ENCODE data around the gene RPL3. TPM values are rescaled to one million over a fixed set of nuclear protein-coding genes. Genes with fewer than 3 reads are reported as not detected.
"Not testable (repeated sequence)": the region's sequence is repeated elsewhere in the genome, so short reads cannot be mapped to it uniquely, and the experiment has no call there.

Gene RPL3
- total RNA-seq, 1 experiment from 2014 or later: 2,060 TPM

DNA sequence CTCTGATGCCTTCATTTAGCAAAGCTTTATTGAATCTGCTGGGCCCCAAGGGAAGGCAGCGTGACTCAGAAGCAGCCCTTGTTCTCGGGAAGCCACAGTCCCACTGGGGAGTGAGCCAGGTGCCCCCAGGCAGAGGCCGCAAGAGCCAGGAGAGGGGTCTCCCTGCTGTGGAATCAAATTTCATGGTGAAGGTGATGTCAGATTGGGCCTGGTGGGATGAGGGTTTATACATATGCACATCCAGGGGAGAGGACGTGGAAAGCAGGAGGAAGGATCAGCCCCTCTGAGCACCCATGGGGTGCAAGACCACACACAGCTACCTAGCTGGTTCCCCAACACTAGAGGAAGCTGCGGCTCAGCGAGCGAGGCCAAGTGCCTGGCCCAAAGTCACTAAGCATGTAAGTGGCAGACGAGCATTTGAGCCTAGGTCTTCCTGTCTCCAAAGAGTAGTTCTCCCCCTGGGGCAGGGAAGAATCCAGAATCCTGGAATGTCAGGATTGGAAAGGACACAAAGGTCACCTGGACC is 32.3 kb upstream of the RPL3 start:
- no peak for DNase-seq (ENCODE audit: low spot score)

DNA sequence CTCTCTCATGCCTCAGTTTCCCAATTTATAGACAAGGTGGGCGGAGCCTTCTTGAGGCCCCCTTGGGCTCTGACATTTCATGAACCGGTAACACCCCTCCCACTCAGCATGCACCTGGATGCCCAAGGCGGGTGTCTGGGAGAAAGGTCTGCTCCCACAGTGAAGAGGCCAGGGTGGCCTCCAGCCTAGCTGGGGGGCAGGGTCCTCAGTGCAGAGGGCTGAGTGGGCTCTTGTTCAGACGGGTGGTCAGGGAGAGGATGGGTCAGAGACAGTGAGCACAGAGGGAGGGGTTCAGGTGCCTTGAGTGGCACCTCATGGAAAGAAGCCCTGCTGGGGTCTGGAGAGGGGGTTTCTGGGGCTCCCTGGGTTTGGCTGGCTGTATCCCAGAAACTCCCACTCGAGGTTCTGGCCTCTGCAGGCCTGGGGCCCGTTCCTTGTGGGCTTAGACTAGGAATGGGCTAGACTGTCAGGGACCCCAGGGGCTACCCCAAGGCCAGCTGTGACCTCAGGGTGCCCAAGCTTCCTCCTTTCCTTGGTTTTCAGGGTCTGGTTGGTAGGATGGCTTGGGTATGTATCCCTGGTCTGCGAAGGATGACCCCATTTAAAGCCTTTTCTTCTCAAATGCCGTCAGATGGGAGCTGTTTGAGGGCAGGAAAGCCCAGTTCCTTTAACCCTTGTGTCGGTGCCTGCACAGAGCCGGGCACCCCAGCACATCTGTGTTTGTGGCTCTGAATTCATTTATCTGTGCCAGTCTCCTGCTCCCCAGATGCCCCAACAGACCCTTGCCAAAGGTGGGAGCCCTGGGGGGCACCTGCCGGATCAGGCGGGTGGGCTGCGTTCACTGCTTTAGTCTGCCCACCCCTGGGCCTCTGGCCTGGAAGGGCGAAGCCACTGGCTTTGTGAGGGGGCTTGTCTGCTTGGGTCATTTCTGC is 31.6 kb upstream of the RPL3 start:
- no peak for DNase-seq (ENCODE audit: low spot score)

DNA sequence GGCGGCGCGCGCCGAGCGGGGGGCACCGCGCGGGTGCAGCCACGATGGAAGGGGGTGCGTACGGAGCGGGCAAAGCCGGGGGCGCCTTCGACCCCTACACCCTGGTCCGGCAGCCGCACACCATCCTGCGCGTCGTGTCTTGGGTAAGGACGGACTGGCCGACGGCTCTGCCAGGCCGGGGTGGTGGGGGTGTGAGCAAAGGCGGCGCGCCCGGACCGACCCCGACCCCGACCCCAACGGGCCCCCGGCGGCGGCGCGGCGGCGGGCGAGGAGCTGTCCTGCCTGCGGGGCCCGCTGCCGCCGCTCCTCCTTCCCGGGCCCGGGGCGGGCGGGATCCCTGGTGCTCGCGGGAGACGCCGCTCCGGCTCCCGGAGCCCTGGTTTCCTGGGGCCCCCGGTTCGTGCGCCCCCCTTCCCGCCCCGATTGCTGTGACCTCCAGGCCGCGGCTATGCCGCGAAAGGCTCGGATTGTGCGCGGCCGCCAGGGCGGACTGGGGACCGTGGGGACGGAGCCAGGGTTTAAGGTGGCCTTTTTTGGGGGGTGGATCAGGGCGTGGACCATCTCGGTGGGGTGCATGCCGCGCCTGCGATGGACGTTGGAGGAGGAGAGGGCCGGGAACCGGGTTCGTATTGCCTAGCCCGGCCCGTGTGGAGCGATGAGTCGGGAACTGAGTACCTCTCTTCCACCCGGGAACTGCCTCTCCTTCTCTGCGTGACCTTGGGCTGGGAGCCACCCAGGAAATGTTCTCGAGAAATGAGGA is 30.7 kb upstream of the RPL3 start, which contains the start of gene SYNGR1:
TSS of gene SYNGR1 (plus strand) at position 25 of the 760 bp plus-strand sequence. CDS start at position 45, 20 bp downstream.
- no peak for DNase-seq (ENCODE audit: low spot score)

DNA sequence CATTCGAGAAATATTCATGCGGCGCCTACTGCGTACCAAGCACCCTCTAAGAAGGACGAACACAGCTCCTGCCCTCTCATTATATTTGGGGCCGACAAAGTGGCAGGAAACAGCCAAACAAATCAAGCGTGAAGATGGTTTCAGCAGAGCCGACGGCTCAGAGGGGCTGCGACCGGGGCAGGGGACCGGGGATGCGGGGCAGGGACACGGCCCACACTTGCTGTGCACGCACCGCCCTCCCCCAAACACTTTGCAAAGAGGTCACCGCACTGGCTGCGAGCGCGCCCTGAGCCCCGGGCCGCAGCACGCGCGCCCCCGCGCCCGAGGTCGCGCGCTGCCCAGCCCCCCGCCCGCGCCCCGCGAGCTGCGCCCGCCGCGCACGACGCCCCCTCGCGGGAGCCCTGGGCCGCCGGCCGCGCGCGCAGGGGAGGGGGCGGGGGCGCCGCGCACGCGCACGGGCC is 30.1 kb upstream of the RPL3 start:
- no peak for DNase-seq (ENCODE audit: low spot score)

DNA sequence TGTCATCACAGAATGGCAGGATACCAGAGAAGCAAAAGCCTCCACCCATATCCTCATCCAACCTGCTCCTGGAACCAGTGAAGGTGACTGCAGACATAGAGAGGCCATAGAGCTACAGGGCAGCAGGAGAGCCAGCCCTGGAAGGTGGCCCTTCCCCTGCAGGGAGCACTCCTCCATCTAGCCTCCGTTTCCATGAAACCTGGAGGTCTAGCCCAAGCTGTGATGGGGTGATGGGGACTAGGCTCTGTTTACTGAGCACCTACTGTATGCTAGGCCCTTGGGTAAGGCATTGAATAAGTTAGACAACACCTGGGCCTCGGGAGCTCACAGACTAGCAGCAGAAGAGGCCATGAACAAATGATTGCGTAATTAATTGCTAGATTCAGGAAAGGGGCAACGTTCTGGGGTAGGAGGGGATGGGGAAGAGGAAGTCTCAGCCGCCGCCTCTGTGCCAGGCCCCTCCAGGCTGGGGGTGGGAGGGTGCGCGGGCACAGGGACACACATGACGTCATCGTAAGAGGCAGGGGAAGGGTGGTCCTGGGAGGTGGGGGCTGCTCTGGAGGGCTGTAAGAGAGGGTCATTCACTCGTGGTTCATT is 29.6 kb upstream of the RPL3 start:
- DNase-seq (ENCODE audit: low spot score): no peak

DNA sequence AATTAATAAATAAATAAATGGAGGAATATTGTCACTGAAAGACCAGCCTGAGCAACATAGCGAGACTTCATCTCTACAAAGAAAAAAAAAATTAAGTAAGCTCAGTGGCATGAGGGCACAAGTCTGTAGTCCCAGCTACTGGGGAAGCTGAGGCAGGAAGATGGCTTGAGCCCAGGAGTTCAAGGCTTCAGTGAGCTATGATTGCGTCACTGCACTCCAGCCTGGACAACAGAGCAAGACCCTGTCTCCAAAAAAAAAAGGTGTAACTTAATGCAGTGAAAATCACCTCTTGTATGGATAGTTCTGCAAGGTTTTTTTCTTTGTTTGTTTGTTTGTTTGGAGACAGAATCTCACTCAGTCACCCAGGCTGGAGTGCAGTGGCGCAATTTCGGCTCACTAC is 25.8 kb upstream of the RPL3 start:
- DNase-seq (ENCODE audit: low spot score): no peak

DNA sequence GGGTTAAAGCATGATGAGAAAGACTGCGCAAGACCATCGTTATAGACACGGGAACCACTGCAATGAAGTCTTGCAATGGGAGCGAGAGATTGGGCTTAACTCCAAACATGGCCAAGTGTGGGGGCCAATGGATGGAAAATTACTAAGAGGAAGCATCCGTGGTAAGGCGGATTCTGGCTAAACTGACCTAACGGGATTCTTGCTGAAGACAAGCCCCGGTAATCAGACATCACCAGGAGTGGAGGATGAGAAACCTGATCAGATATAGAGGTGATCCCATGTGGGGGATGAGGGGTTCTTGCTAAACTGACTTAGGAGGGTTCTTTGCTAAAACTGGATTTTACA is 24.6 kb upstream of the RPL3 start:
- no peak for DNase-seq (ENCODE audit: low spot score)

DNA sequence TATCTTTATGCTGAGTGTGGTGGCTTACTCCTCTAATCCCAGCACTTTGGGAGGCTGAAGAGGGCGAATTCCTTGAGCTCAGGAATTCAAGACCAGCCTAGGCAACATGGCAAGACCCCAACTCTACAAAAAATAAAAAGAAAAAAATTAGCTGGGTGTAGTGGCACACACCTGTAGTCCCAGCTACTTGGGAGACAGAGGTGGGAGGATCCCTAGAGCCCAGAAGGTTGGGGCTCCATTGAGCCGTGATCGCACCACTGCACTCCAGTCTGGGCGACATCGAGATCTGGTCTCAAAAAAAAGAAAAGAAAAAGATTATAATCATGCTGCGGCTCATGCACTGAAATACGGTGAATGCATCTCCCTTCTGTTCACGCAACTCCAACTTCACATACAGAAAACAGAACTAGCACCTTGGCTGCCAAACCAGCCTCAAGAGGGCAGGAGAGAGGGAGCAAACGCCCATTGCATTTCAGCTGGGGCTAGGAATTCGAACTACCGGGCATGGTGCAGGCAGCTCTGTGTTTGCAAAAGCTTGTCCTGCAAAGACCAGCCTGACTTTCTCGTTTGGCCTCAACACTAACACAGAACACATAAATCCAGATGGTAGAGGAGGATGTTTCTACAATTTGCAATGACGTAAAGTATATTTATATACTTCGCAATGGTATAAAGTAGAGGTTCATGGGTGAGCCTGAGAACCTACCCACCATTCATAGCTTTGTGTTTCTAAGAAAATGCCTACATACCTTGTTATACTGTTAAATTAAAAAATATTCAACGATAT is 24.0 kb upstream of the RPL3 start:
- peak; percentile 55 for DNase-seq (ENCODE audit: low spot score)

DNA sequence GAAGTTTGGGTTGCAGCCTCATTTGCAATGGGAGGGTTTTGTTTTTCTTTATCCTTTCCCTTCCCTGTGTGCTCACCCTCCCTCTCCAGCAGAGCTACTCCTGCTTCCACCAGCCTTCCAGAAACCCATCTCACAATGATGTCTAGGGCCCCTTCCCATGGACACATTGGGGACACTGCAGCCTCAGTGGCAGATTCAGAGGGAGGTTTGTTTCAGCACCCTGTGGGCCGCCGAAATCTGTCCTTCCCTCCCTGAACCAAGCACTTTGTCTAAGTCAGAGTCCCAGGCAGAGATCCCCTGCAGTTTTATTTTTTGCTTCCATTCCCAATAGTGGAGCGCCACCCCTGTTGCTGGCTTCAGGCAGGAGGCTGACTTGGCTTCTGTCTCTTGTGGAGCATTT is 21.8 kb upstream of the RPL3 start:
- DNase-seq (ENCODE audit: low spot score): no peak

DNA sequence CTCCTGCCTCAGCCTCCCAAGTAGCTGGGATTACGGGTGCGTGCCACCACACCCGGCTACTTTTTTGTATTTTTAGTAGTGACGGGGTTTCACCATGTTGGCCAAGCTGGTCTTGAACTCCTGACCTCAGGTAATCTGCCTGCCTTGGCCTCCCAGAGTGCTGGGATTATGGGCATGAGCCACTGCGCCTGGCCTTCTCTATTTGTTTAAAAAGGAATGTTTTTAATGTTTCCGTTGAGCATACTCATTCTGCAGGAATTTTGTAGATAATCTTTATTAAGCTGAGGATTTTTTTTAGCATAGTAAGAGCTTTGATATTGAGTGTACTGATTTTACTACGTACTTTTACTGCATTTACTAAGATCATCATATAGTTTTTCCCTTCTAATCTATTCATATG is 20.4 kb upstream of the RPL3 start:
- not testable (repeated sequence) for DNase-seq (ENCODE audit: low spot score)

DNA sequence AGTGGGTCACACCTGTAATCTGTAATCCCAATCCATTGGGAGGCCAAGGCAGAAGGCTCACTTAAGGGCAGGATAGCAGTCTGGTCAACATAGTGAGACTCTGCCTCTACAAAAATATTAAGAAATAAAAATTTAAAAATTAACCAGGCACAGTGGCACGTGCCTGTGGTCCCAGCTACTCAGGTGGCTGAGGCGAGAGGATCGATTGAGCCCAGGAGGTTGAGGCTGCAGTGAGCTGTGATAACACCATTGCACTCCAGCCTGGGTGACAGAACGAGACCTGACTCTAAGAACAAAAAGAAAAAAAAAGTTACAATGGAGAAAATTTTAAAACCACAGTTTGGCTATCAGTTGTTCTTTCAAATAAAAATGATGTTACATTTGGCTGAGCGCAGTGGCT is 17.0 kb upstream of the RPL3 start:
- DNase-seq (ENCODE audit: low spot score): no peak

DNA sequence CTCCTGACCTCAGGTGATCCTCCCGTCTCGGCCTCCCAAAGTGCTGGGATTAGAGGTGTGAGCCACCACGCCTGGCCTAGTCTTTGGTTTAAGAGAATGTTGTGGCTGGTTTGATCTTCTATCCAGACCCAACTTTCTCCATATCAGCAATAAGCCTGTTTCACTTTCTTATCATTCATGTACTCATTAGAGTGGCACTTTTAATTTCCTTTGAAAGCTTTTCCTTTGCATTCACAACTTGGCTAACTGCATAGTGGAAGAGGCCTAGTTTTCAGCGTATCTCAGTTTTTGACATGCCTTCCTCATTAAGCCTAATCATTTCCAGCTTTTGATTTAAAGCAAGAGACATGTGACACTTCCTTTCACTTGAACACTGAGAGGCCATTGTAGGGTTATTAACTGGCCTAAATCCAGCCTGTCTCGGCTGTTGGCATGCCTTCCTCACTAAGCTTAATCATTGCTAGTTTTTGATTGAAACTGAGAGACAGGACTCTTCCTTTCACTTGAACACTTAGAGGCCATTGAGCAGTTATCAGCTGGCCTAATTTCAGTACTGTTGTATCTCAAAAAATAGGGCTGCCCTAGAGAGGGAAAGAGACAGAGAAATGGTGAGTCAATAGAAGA is 13.1 kb upstream of the RPL3 start:
- DNase-seq (ENCODE audit: low spot score): no peak

DNA sequence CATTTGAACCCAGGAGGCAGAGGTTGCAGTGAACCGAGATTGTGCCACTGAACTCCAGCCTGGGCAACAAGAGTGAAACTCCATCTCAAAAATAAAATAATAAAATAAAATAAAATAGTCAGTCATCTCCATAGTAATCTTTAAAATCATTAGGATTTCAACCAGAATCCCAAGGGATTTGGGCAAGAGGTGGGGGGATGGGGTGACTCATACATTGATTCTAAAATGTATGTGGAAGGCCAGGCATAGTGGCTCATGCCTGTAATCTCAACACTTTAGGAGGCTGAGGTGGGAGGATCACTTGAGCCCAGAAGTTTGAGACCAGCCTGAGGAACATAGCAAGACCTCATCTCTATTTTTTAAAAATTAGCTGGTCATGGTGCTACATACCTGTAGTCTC is 11.1 kb upstream of the RPL3 start:
- DNase-seq (ENCODE audit: low spot score): not testable (repeated sequence)

DNA sequence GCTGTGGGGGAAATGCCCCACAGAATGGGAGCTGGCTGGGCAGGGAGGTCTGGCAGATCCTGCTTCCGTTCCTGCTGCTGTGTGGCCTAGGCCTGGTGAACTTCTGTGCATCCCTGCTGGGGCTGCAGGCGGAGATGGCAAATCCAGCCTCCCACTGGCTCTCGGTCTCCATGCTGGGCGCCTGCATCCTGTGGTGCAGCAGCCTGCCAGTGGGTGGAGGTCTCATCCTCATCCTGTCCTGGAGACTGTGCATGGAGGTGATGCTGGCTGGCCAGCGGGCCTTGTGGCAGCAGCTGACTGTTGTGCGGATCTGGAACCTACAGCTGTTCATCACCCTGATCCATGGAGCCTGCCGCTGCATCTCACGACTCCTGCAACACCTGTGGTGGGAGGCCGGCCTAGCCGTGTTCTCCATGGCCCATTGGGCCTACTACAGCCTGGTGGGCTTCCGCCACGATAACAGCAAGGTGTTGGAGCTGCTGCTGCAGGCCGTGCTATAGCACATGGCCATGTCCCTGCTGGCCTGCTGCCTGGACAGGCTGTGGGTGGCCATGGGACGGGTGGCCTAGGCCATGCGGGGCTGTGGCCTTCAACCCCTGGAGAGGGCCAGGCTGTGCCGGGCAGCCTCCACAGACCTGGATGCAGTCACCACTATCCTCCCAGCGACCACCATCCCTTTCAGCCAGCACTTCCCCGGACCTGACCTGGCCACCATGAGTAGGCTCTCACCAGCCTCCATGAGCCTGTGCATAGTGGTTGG is 8.8 kb upstream of the RPL3 start:
- DNase-seq (ENCODE audit: low spot score): no peak

DNA sequence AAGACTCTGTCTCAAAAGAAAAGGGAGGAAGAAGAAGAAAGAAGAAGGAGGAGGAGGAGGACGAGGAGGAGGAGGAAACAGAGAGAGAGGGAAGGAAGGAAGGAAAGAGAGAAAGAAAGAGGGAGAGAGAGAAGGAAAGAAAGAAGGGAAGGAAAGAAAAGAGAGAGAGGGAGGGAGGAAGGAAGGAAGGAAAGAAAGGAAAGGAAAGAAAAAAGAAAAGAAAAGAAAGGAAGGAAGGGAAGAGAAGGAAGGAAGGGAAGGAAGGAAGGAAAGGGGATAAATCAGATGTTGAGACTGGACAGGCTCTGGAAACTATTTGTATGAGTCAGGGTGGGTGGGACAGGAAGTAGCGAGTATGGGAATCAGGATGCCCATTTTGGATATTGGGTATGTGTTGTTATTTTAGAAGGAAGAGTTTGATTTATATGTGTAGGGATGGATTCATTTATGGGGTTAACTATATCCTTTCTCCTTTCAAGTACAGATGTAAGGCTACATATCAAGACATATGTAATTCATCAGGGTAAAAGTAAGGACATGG is 6.0 kb upstream of the RPL3 start:
- DNase-seq (ENCODE audit: low spot score): no peak

DNA sequence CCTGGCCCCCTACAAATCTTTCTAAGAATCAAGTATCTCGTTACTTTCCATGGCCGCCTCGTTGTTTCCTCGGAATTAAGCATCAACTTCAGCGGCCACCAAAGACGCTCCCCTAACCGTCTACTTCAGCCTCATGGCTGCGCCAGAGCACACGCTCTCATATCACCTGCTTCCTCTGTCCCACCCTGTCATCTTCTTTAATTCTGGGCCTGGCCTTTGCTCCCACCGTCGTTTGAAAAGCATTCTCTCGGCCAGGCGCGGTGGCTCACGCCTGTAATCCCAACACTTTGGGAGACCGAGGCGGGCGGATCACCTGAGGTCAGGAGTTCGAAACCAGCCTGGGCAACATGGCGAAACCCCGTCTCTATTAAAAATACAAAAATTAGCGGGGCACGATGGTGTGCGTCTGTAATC is 1.2 kb upstream of the RPL3 start:
- not testable (repeated sequence) for DNase-seq (ENCODE audit: low spot score)

DNA sequence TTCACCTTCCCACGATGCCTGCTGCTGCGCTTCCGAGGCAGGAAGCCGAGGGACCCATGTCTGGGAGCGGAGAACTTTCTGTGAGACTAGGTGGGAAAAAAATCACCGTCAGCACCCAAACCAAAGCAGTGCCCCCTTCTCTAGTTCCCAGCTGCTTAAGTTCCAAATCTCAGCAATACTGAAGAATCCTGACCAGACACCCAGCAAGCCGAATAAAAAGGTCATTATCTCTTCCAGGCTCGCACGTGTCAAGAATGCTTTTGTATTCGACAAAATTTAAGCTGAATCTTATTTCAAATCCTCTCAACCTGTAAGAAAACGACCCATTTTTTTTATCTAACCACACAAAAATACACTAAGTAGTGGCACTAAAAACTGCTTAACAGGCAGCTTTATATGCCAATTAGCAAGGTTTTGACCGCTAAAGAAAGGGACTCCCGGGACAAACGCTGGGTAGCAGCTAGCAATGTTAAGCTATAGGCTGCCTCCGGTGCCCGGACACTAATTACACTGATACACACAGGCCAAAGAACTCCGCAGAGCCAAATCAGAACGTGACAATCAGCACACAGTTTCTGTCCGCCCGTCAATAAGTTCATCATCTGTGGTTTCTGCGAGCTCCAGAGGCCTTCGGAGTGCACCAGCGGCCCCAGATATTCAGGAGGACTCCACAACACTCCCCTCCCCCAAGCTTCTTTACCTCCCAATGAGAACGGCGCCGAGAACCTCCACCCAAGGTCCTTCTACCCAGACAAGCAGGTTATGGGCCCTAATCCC is 728 bp downstream of the RPL3 start:
- peak; percentile 58 for DNase-seq (ENCODE audit: low spot score)

DNA sequence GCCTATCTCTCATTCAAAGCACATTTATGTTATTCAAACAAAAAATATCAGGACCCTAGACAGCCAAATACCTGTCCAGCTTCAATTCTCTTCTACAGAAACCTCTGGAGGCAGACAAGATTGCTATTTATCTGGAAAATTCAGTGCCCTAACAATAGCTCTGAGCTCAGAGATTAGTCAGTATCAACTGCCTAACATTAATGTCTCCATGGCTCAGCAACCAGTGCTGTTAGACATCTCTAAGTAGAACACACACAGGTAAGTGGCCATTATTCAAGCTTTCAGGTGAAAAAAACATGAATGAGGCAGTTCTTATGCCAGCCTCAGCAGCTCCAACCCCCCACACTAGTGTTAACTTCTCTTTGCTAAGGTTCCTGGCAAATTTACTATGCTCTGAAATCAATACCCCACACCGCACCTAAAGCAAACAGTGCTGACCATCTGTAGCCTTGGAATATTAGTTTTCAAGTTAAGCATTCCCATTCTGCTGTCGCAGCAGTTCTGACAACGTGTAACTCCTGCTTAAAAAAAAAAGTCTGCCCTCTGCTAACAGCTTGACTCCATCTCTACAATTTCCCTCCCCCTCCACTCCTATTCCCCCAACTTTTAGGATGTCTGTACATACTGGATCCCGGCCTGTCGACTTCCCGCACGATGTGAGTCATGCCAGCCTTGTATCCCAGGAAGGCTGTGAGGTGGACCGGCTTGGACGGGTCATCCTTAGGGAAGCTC is 1.5 kb downstream of the RPL3 start:
- DNase-seq (ENCODE audit: low spot score): no peak

Data from HT-29 (cell line).